Left lung (tissue), 10 donors: Measurements from ENCODE around the gene SS18L1. TPM values are rescaled to one million over a fixed set of nuclear protein-coding genes. Genes with fewer than 3 reads are reported as not detected.
A peak's percentile ranks its signal among the peaks of the same experiment; 100 is the strongest.

ENCODE experiments used
- ATAC-seq: fragments of 200-7000 bp; cut with Tn5 transposase; one replicate; pipeline ENCODE4 v1.9.1; 2020; ENCODE audit warnings: moderate library complexity
- DNase-seq, 4 donors: peaks; one replicate each; pipeline ENCODE4 v3.0.0-alpha.2; 2013 to 2020
- H3K27ac ChIP-seq, 2 donors: fragments of 200-600 bp; sonication (generic) in 1 of 2; one replicate each; pipeline versions ENCODE4 v1.5.0 to v1.8.0; 2020 to 2021
- H3K27me3 ChIP-seq, 2 donors: fragments of 200-600 bp; sonication (generic) in 1 of 2; one replicate each; pipeline versions ENCODE4 v1.5.0 to v1.8.0; 2020 to 2021
- H3K36me3 ChIP-seq, 2 donors: fragments of 200-600 bp; sonication (generic) in 1 of 2; one replicate each; pipeline versions ENCODE4 v1.5.0 to v1.8.0; 2020 to 2021
- H3K4me1 ChIP-seq, 2 donors: fragments of 200-600 bp; one replicate each; pipeline ENCODE4 v1.8.0; 2021
- H3K4me3 ChIP-seq, 2 donors: fragments of 200-600 bp; sonication (generic) in 1 of 2; one replicate each; pipeline versions ENCODE4 v1.5.0 to v1.8.0; 2020 to 2021; ENCODE audit warnings: mild to moderate bottlenecking in 1 of 2
- H3K9me3 ChIP-seq, 2 donors: fragments of 200-600 bp; sonication (generic) in 1 of 2; one replicate each; pipeline versions ENCODE4 v1.5.0 to v1.8.0; 2020 to 2021
- CTCF ChIP-seq, 2 donors: fragments of 200-600 bp; sonication (generic) in 1 of 2; IDR thresholded peaks; one replicate each; pipeline versions ENCODE4 v1.5.0 to v1.8.0; 2021; ENCODE audit warnings: antibody characterized with exemption in 2 of 2
- intact Hi-C, 2 donors: fragments of 100-400 bp; cut with DNase I; formaldehyde crosslinking; loops; one replicate each; pipeline versions ENCODE4 v1.11.2 to v1.14.2; 2022
- polyA plus RNA-seq, 6 donors: library from polyadenylated mRNA; unstranded; fragments of 120-200 nt; gene quantifications; one replicate each; pipeline ENCODE4 v1.2.1, GENCODE V29; 2013; ENCODE audit not compliant: insufficient read length in 6 of 6
- total RNA-seq, 2 donors: library from RNA; stranded (reverse); fragmentation: NEBNext Ultra II Directional; extraction: Animal tissue kit (Norgen Biotek cat#: 25700); gene quantifications; one replicate each; pipeline ENCODE4 v1.2.1, GENCODE V29; 2021
- donor health status: DM: no; HTN: yes; CAD: no.
- donor health status: DM: no; HTN: no; CAD: no.

The SS18L1 gene
- total and polyA plus RNA-seq, 8 donors: 14.6 to 30.0 (median 21.7) TPM

DNA sequence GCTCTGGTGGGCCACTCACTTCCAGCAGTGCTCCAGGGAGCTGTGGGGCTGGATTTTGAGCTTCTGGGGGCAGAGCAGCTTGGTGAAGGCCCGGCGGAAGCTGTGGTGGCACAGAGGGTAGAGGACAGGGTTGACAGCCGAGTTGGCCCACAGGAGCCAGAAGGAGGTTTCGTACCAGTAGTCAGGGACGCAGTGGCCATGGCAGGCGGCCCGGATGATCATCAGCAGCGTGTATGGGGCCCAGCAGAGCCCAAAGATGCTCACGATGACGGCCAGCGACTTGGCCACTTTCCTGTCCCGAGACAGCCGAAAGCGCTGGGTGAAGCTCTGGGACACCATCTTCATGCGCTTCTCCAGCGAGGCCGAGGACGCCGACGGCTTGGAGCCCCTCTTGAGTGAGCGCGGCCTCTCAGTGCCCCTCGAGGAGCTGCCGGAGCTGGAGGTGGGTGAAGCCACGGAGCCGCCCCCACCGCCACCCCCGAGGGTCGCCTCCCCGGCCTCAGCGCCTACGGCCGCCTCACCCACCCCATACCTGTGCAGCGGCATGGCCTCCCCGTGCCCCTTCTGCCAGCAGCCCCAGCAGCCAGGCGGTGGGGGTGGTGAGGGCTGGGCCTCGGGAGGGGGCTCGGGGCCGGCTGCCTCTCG lies 72.5 kb downstream of the SS18L1 start:
- Histone ChIP-seq H3K27me3 (peaks cover 32 to 90% of the 10 kb centered on the region in 2 donors), H3K9me3 (no peaks in the 10 kb centered on the region), H3K4me3 (no peak overlapping the region), H3K27ac (no peak overlapping the region), H3K36me3 (no peaks in the 10 kb centered on the region), H3K4me1 (peaks cover 5 to 11% of the 10 kb centered on the region in 2 donors)
- no peak for ATAC-seq
- no peak for TF ChIP-seq CTCF (IDR thresholded peaks at IDR 0.05)
- intact Hi-C loops: no loop called here
- DNase-seq: peak in 1 of 4 donors; percentile 79

DNA sequence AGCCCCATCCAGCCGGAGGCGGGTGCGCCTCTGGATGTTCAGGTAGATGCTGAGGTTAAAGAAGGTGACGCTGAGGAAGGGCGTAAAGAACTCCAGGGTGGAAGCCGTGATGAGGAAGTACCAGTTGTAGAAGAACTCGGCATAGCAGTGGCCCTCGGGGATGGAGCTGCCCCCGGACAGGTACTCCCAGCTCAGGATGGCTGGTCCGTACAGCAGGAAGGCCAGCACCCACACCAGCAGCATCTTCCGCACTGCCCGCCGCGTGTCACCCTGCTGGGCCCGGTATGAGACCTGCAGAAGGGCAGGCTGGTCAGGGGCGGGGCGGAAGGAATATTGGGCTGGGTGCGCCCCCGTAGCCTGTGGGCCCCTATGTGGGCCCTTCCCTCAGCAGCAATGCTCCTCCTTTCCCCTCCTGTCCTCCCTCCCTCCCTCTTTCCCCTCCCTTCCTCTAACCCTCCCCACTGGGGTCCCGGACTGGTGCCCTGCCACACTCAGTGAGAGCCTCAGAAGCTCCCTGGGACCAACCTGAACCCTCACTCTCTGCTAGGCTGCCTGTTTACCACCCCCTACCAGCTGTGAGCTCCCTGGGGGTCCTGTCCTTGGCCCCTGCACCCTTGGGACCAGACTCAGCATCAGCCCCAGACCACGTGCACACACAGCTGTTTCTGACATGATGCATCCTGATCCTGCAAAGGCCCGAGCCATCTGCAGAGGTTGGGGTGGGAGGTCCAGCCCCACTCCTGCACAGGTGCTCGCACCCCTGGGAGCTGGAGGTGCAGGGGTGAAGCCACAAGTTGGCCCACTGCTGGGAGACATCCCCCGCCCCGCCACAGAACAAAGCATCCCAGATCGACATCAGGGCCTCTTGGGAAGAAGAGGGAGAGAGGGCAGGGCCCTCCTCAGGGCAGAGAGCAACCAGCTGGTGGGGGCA lies 73.3 kb downstream of the SS18L1 start:
- Histone ChIP-seq H3K27ac (no peak overlapping the region), H3K27me3 (peaks cover 39 to 90% of the 10 kb centered on the region in 2 donors), H3K4me1 (peaks cover 5 to 11% of the 10 kb centered on the region in 2 donors), H3K9me3 (no peaks in the 10 kb centered on the region), H3K4me3 (no peak overlapping the region), H3K36me3 (no peaks in the 10 kb centered on the region)
- intact Hi-C loops: no loop called here
- ATAC-seq (no peak), DNase-seq (peak in 1 of 4 donors; percentile 56)
- no peak for TF ChIP-seq CTCF (IDR thresholded peaks at IDR 0.05)

DNA sequence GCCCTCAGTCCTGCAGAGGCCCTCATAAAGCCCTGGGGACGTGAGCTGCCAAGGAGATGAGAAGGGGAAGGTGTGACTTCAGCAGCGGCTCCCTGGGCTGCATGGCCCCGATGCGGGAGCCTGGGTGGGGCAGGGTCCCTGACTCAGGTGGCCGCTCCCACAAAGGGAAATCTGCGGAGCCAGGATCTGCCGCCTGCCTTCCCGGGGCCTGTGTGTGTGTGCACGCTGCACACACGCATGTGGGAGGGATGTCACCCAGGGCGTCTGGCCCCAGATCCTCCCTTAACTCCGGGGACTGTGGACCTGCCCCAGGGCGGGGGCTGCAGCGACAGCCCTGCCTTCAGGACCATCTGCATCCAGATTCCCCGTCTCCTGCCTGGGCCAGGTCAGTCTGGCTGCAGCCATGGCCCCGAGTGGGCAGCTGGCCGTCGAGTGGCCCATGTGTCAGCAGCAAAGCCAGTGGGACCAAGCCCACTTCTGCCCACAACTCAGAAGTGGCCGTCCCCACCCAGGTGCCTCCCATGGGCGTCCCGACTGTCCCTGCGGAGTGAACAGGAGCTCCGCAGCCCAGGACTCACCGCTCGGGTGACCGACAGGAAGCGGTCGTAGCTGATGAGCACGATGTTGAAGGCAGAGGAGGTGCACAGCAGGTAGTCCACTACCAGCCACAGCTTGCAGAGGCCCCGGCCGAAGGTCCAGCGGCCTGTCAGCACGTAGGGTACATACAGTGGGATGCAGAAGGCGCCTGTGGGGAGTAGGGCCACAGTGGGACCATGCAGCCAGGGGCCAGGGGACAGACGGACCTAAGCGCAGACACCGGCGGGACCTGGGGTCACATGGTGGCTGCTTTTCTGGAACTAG lies 74.6 kb downstream of the SS18L1 start:
- Histone ChIP-seq H3K4me3 (no peak overlapping the region), H3K27ac (no peak overlapping the region), H3K9me3 (no peaks in the 10 kb centered on the region), H3K36me3 (no peaks in the 10 kb centered on the region), H3K4me1 (peaks cover 5 to 11% of the 10 kb centered on the region in 2 donors), H3K27me3 (peaks cover 46 to 95% of the 10 kb centered on the region in 2 donors)
- DNase-seq (peak in 1 of 4 donors; percentile 73), ATAC-seq (no peak)
- intact Hi-C loops: no loop called here
- no peak for TF ChIP-seq CTCF (IDR thresholded peaks at IDR 0.05)

GRCh38 chr20:62219101-62219991 lies 75.8 kb downstream of the SS18L1 start:
- intact Hi-C loops: no loop called here

More at GRCh38 chr20:62219101-62219991, 75.8 kb downstream of the SS18L1 start:
- Histone ChIP-seq H3K36me3 (no peaks in the 10 kb centered on the region), H3K27ac (no peak overlapping the region), H3K4me1 (peaks cover 5 to 11% of the 10 kb centered on the region in 2 donors), H3K27me3 (peaks cover 46 to 99% of the 10 kb centered on the region in 2 donors), H3K4me3 (no peak overlapping the region), H3K9me3 (no peaks in the 10 kb centered on the region)
- TF ChIP-seq CTCF (IDR thresholded peaks at IDR 0.05): no peak
- DNase-seq: peak in 1 of 4 donors; percentile 72
- ATAC-seq: no peak
